Smooth muscle cell (in vitro differentiated cells): ENCODE measurements around the gene KIAA0319L. TPM values are rescaled to one million over a fixed set of nuclear protein-coding genes. Genes with fewer than 3 reads are reported as not detected.

Source experiments
- DNase-seq: peaks from one replicate; lab custom pipeline; 2025; ENCODE audit not compliant: unreplicated experiment; lab: John Stamatoyannopoulos, UW
- H2AFZ ChIP-seq: fragments of 200-600 bp; sonication (generic); 2 replicates; pipeline ENCODE4 v1.6.0; 2016; ENCODE audit warnings: antibody characterized with exemption, low read depth, mild to moderate bottlenecking
- H3F3A ChIP-seq: fragments of 200-600 bp; sonication (generic); 2 replicates; pipeline ENCODE4 v1.6.0; 2017; ENCODE audit warnings: antibody characterized with exemption, low read depth
- H3K27ac ChIP-seq: fragments of 200-600 bp; sonication (generic); 2 replicates; pipeline ENCODE4 v1.5.1; 2016; ENCODE audit warnings: low read depth, mild to moderate bottlenecking
- H3K27me3 ChIP-seq: fragments of 200-600 bp; sonication (generic); 2 replicates; pipeline ENCODE4 v1.6.1; 2016; ENCODE audit warnings: low read depth, mild to moderate bottlenecking
- H3K36me3 ChIP-seq: fragments of 200-600 bp; sonication (generic); 2 replicates; pipeline ENCODE4 v1.5.1; 2016; ENCODE audit warnings: low read depth
- H3K4me1 ChIP-seq: fragments of 200-600 bp; sonication (generic); 2 replicates; pipeline ENCODE4 v1.5.1; 2016; ENCODE audit warnings: low read depth
- H3K4me2 ChIP-seq: fragments of 200-600 bp; sonication (generic); 2 replicates; pipeline ENCODE4 v1.6.0; 2016; ENCODE audit warnings: mild to moderate bottlenecking
- H3K4me3 ChIP-seq: fragments of 200-600 bp; sonication (generic); 2 replicates; pipeline ENCODE4 v1.5.1; 2016; ENCODE audit warnings: mild to moderate bottlenecking
- H3K79me2 ChIP-seq: fragments of 200-600 bp; sonication (generic); 2 replicates; pipeline ENCODE4 v1.6.0; 2016; ENCODE audit warnings: low read depth, mild to moderate bottlenecking
- H3K9ac ChIP-seq: fragments of 200-600 bp; sonication (generic); 2 replicates; pipeline ENCODE4 v1.6.0; 2016; ENCODE audit warnings: low read depth
- H3K9me3 ChIP-seq: fragments of 200-600 bp; sonication (generic); replicated peaks from 2 replicates; pipeline ENCODE4 v1.5.1; 2016; ENCODE audit warnings: low read depth
- H4K20me1 ChIP-seq: fragments of 200-600 bp; sonication (generic); 2 replicates; pipeline ENCODE4 v1.6.0; 2016; ENCODE audit warnings: low read depth
- CTCF ChIP-seq: fragments of 200-600 bp; sonication (generic); IDR thresholded peaks from 2 replicates; pipeline ENCODE4 v1.5.1; 2017; ENCODE audit warnings: borderline replicate concordance, mild to moderate bottlenecking, antibody characterized with exemption; ENCODE audit not compliant: insufficient read depth, poor library complexity, severe bottlenecking
- WGBS: methylation state at CpG from one replicate; pipeline ENCODE4 v1.1.7; 2016; ENCODE audit warnings: low lambda C conversion rate; 5-methylcytosine and 5-hydroxymethylcytosine counted together
- polyA plus RNA-seq: library from polyadenylated mRNA; unstranded; fragments of >200 nt; fragmentation: Nextera tagmentation; extraction: Ambion mirVana; gene quantifications from 2 replicates; pipeline ENCODE4 v1.2.1, GENCODE V29; 2016
- total RNA-seq: library from RNA; depleted of rRNA; stranded (reverse); fragments of >200 nt; gene quantifications from 2 replicates; pipeline ENCODE4 v1.2.3, GENCODE V29; 2014

The KIAA0319L gene
- total RNA-seq (33.6 and 37.0 TPM in 2 replicates), polyA plus RNA-seq (30.1 and 36.3 TPM in 2 replicates)

DNA sequence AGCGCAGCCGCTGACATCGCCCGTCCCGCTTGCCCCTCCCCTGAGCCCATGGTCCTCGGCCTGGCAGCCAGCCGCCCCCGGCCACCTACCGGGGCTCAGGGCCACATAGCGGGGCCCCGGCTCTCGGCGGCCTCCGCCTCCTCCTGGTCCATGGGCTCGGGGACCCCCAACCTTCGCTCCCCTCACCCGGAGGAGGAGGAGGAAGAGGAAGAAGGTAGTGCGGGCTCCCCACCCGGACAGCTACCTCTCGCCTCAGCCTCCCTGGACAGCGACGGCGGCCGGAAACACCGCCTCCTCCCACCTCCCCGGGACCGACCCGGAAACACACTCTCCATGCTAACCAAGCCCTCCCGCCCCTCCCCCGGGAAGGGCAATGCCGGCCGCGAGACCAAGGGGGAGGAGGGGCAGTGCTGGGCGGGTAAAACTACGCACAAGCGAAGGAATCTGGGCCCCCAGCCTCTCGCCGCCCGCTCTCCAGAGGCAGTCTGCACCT is at the start of gene KIAA0319L:
TSS of gene KIAA0319L (minus strand) at position 286 of the 493 bp plus-strand sequence. CDS start 2,912 bp downstream, outside the sequence.
- DNase-seq = peak; percentile 97
- H4K20me1 ChIP-seq = peaks cover 50% of the 10 kb centered on the region
- H3K79me2 ChIP-seq = peaks cover 34% of the 10 kb centered on the region
- no peak for TF ChIP-seq CTCF
- WGBS = 2% methylated on average over 33 of the region's 39 CpGs
- no peaks in the 10 kb centered on the region for H3K27me3 ChIP-seq
- H3K9me3 ChIP-seq = no peaks in the 10 kb centered on the region
- H3K4me2 ChIP-seq = peak within 1 kb of the TSS; percentile 99
- H3K4me3 ChIP-seq = peak within 1 kb of the TSS; percentile 90
- peaks cover 4% of the 10 kb centered on the region for H3F3A ChIP-seq
- H3K27ac ChIP-seq = peak within 1 kb of the TSS; percentile 90
- no peaks in the 10 kb centered on the region for H3K36me3 ChIP-seq
- peak within 1 kb of the TSS; percentile 84 for H3K9ac ChIP-seq
- H3K4me1 ChIP-seq = peaks cover 10% of the 10 kb centered on the region
- peak within 1 kb of the TSS; percentile 92 for H2AFZ ChIP-seq

GRCh38 chr1:35605867-35606182 is 48.6 kb upstream of the KIAA0319L start:
- Histone ChIP-seq H3K79me2 (peaks cover 8% of the 10 kb centered on the region), H3K27ac (no peak overlapping the region), H3K9ac (no peak overlapping the region), H3K9me3 (no peaks in the 10 kb centered on the region), H3K36me3 (peaks cover 14% of the 10 kb centered on the region), H4K20me1 (peaks cover 54% of the 10 kb centered on the region), H3F3A (no peaks in the 10 kb centered on the region), H3K4me3 (no peak overlapping the region), H3K27me3 (no peaks in the 10 kb centered on the region), H3K4me2 (no peak overlapping the region), H2AFZ (no peak overlapping the region), H3K4me1 (no peaks in the 10 kb centered on the region)
- 40% methylated on average over 4 of the region's 4 CpGs for WGBS
- no peak for DNase-seq
- no peak for TF ChIP-seq CTCF

GRCh38 chr1:35605071-35605866 is 48.1 kb upstream of the KIAA0319L start:
- no peak for DNase-seq
- Histone ChIP-seq H3K79me2 (peaks cover 6% of the 10 kb centered on the region), H3K4me1 (no peaks in the 10 kb centered on the region), H3K36me3 (peaks cover 14% of the 10 kb centered on the region), H3K27ac (no peak overlapping the region), H3F3A (no peaks in the 10 kb centered on the region), H3K27me3 (no peaks in the 10 kb centered on the region), H3K9me3 (no peaks in the 10 kb centered on the region), H2AFZ (no peak overlapping the region), H3K4me2 (no peak overlapping the region), H3K9ac (no peak overlapping the region), H4K20me1 (peaks cover 51% of the 10 kb centered on the region), H3K4me3 (no peak overlapping the region)
- no peak for TF ChIP-seq CTCF
- 69% methylated on average over 6 of the region's 6 CpGs for WGBS

GRCh38 chr1:35603941-35604340 is 46.7 kb upstream of the KIAA0319L start:
- Histone ChIP-seq H3K27me3 (no peaks in the 10 kb centered on the region), H2AFZ (no peak overlapping the region), H4K20me1 (peaks cover 38% of the 10 kb centered on the region), H3K79me2 (no peaks in the 10 kb centered on the region), H3K4me2 (no peak overlapping the region), H3K27ac (no peak overlapping the region), H3K36me3 (peaks cover 11% of the 10 kb centered on the region), H3K9me3 (no peaks in the 10 kb centered on the region), H3K4me3 (no peak overlapping the region), H3K9ac (no peak overlapping the region), H3F3A (no peaks in the 10 kb centered on the region), H3K4me1 (no peaks in the 10 kb centered on the region)
- no peak for TF ChIP-seq CTCF
- no peak for DNase-seq
- 47% methylated on average over 4 of the region's 4 CpGs for WGBS
